ENCODE measurements around the gene SAMD4B.

- TF ChIP-seq CTCF (IDR thresholded peaks at IDR 0.05) = no peak
- TF ChIP-seq POLR2A (IDR thresholded peaks at IDR 0.05) = no peak
- TF ChIP-seq POLR2AphosphoS5 (IDR thresholded peaks at IDR 0.05) = no peak
Measured at GRCh38 chr19:39299832-39300231, 42.4 kb upstream of the SAMD4B start.

Measured in prostate gland (tissue), 2 donors.